ENCODE results near the gene ERGIC1.
"Not testable (repeated sequence)": the region's sequence is repeated elsewhere in the genome, so short reads cannot be mapped to it uniquely, and the experiment has no call there.

The ERGIC1 gene

DNA sequence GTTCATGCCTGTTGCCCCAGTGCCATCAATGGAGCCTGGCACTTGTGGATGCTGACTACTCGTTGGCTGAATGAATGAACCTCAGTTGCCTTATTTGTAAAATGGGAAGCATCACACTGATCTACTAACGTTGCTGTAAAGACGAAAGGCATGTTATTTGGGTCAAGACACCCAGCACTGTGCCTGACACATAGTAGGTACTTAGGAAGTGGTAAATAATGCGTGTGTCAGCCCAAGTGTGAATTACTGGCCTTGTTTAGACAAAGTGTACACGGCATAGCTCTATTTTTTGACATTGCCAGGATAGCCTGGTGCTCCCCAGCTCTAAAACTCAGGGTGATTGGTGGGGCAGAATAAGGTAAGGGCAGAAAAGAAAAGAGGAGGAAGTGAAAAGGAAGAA is 27.4 kb downstream of the ERGIC1 start:
- H3K4me1 ChIP-seq (ENCODE audit: insufficient read depth, low read length), result peaks cover 4% of the 10 kb centered on the region; the same call in 1 of the 2 replicates
- H3K36me3 ChIP-seq (ENCODE audit: insufficient read depth, low read depth, low read length), result 0 out of 2 replicates have a peak, but pooled peaks cover 6% of the 10 kb centered on the region
- no peak overlapping the region for H3K4me3 ChIP-seq (ENCODE audit: low read length)
- no peaks in the 10 kb centered on the region for H3K27me3 ChIP-seq (ENCODE audit: insufficient read depth, low read length)
- no peaks in the 10 kb centered on the region for H3K9me3 ChIP-seq (ENCODE audit: insufficient read depth, low read depth, low read length)
- no peak overlapping the region for H3K9ac ChIP-seq (ENCODE audit: low read depth, low read length)
- H3K27ac ChIP-seq (ENCODE audit: low read length), result no peak overlapping the region

DNA sequence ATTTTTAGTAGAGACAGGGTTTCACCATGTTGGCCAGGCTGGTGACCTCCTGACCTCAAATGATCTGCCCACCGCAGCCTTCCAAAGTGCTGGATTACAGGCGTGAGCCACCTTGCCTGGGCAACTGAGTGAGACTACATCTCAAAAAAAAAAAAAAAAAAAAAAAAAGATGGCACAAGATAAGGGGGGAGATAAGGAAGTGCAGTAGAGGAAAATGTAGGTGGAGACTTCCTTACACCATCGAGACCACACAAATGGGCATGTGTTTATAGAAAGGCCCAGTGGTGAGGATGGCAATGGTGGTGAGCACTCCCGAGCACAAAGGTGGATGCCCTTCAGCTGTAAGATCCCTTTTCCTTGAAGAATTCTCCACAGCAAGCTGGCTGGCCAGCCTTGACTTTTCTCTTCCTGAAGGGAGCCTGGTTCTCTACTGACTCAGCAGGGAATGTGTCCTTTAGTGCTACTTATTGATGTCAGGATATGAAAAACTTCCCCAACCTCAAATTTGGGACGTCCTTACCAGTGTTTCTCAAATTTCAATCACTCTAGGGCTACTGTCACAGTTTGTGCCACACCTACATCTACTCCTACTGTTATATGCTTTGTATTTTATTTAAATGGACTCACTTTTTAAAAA is 28.2 kb downstream of the ERGIC1 start:
- H3K36me3 ChIP-seq (ENCODE audit: insufficient read depth, low read depth, low read length), result 0 out of 2 replicates have a peak, but pooled peaks cover 3% of the 10 kb centered on the region
- H3K27me3 ChIP-seq (ENCODE audit: insufficient read depth, low read length), result no peaks in the 10 kb centered on the region
- H3K4me1 ChIP-seq (ENCODE audit: insufficient read depth, low read length), result peaks cover 10% of the 10 kb centered on the region; the same call in 1 of the 2 replicates
- H3K27ac ChIP-seq (ENCODE audit: low read length), result no peak overlapping the region
- no peak overlapping the region for H3K4me3 ChIP-seq (ENCODE audit: low read length)
- H3K9me3 ChIP-seq (ENCODE audit: insufficient read depth, low read depth, low read length), result no peaks in the 10 kb centered on the region
- no peak overlapping the region for H3K9ac ChIP-seq (ENCODE audit: low read depth, low read length)

DNA sequence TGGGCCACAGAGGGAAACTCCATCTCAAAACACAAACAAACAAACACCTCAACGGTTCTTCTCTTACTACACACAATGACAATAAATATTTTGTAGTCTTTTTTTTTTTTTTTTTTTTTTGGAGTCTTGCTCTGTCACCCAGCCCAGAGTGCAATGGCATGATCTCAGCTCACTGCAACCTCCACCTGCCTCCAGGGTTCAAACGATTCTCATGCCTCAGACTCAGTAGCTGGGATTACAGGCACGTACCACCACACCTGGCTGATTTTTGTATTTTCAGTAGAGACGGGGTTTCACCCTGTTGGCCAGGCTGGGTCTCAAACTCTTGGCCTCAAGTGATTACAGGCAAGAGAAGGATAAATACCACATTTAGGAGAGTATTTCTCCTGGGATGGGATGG is 30.1 kb downstream of the ERGIC1 start:
- not testable (repeated sequence) for H3K9ac ChIP-seq (ENCODE audit: low read depth, low read length); H3K27me3 ChIP-seq (ENCODE audit: insufficient read depth, low read length); H3K36me3 ChIP-seq (ENCODE audit: insufficient read depth, low read depth, low read length); H3K27ac ChIP-seq (ENCODE audit: low read length); H3K9me3 ChIP-seq (ENCODE audit: insufficient read depth, low read depth, low read length); H3K4me3 ChIP-seq (ENCODE audit: low read length)
- peaks cover 28% of the 10 kb centered on the region for H3K4me1 ChIP-seq (ENCODE audit: insufficient read depth, low read length)

DNA sequence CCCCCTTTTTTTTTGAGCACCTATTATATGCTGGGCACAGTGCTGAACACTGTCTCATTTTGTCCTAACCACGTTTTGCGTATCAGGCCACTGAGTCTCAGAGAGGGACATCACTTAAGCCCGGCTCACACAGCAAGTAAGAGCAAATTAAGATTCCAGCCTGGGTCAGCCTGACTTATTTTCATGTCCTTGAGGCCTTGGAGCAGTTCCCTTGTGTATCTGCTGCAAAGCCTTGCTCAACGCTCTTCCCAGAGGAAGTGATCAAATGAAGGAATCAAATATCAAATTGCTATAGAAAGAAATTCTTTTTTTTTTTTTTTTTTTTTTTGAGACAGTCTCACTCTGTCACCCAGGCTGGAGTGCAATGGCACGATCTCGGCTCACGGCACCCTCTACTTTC is 30.7 kb downstream of the ERGIC1 start:
- no peaks in the 10 kb centered on the region for H3K36me3 ChIP-seq (ENCODE audit: insufficient read depth, low read depth, low read length)
- peaks cover 29% of the 10 kb centered on the region for H3K4me1 ChIP-seq (ENCODE audit: insufficient read depth, low read length)
- no peak overlapping the region for H3K4me3 ChIP-seq (ENCODE audit: low read length)
- H3K27me3 ChIP-seq (ENCODE audit: insufficient read depth, low read length), result no peaks in the 10 kb centered on the region
- no peak overlapping the region for H3K27ac ChIP-seq (ENCODE audit: low read length)
- no peaks in the 10 kb centered on the region for H3K9me3 ChIP-seq (ENCODE audit: insufficient read depth, low read depth, low read length)
- no peak overlapping the region for H3K9ac ChIP-seq (ENCODE audit: low read depth, low read length)

DNA sequence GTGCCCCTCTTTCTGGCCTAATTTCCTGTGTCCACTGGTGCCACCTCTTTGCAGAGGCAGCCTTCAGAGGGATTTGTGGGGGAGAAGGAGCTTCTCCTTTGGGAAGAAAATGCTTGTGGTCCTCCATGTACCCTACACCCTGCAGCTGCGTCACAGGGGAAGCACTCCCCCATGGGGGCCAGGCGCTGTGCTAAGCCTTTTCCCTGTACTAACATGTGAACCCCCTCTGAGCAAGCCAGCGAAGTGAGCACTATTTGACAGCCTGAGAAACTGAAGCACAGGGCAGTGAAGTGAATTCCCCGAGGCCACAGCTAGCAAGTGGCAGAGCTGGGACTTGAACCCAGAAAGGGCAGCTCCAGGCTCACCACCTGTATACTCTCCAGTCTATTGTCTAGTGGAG is 32.3 kb downstream of the ERGIC1 start:
- peaks cover 38% of the 10 kb centered on the region for H3K4me1 ChIP-seq (ENCODE audit: insufficient read depth, low read length)
- 0 out of 2 replicates have a peak overlapping the region, but pooled peaks have one; percentile 17 for H3K9ac ChIP-seq (ENCODE audit: low read depth, low read length)
- no peak overlapping the region for H3K27ac ChIP-seq (ENCODE audit: low read length)
- no peaks in the 10 kb centered on the region for H3K36me3 ChIP-seq (ENCODE audit: insufficient read depth, low read depth, low read length)
- H3K4me3 ChIP-seq (ENCODE audit: low read length), result no peak overlapping the region
- H3K9me3 ChIP-seq (ENCODE audit: insufficient read depth, low read depth, low read length), result no peaks in the 10 kb centered on the region
- H3K27me3 ChIP-seq (ENCODE audit: insufficient read depth, low read length), result no peaks in the 10 kb centered on the region

DNA sequence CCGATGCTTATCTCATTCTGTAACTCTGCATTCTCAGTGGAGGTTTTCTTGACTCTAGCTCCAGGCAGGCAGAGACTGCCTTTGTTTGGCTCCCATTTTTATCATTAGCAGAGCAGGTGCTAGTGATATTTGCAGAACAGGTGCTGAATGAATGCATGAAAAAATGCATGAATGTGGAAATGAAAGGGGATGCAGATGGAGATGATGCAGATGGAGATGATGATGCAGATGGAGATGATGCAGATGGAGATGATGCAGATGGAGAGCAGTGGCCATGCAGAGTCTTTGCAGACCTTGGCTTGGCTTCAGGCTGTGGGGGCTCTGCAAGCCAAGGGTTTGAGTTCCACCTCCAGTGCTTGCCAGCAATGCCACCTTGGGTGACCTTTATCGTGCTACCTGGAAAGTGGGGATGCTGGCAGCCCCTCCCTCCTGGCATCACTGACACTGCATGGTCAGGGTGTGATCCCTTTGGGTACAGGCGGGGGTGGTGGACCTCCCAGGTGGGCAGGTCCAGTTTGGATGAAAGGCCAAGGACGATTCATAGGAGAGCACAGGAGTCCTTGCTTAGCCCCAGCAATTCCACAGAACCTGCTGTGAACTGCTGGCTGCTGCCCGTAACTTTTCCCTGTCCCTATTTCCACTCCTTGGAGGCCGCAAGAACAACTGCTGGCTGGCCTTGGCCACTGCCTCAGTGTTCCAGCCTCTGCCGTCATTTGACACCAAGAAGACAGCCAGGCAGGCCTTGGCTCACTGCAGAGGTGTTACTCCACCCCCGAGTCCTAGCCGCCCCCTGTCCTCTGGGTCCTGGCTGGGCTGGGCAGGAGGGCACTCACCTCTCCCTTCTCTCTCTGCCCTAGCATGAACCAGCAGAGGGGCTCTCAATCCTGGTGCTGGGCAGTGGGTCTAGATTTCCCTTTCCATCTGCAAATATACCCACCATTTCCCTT is 33.0 kb downstream of the ERGIC1 start:
- peak overlapping the region; percentile 0; the same call in 1 of the 2 replicates for H3K4me3 ChIP-seq (ENCODE audit: low read length)
- no peaks in the 10 kb centered on the region for H3K36me3 ChIP-seq (ENCODE audit: insufficient read depth, low read depth, low read length)
- H3K9ac ChIP-seq (ENCODE audit: low read depth, low read length), result no peak overlapping the region
- H3K9me3 ChIP-seq (ENCODE audit: insufficient read depth, low read depth, low read length), result no peaks in the 10 kb centered on the region
- no peaks in the 10 kb centered on the region for H3K27me3 ChIP-seq (ENCODE audit: insufficient read depth, low read length)
- no peak overlapping the region for H3K27ac ChIP-seq (ENCODE audit: low read length)
- H3K4me1 ChIP-seq (ENCODE audit: insufficient read depth, low read length), result peaks cover 42% of the 10 kb centered on the region

DNA sequence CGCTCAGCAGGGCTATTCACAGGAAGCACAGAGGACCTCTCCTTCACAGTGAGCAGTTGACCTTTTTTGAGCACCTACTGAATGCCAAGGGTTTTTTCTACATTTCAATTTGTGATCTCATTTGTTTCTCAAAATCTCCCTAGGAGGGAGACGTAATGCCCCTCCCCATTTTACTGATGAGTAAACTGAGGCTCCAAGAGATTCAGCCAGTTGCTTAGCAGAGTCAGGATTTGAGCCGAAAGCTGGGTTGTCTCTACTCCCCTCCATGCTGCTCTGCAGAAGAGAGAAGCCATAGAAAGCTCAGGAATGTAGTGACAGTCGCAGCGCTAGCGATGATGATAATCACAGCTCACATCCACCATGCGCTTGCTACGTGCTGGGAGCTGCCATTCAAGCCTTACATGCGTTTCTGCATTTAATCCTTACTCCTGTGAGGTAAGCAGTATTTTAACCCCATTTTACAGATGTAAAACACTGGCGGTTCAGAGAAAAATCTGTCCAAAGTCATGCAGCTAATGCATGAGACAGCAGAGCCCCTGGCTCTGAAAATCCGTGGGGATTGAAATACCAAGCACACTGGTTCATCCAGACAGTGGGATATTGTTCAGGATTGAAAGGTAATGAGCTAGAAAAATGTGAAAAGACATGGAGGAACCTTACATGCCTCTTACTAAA is 33.8 kb downstream of the ERGIC1 start:
- H3K36me3 ChIP-seq (ENCODE audit: insufficient read depth, low read depth, low read length), result no peaks in the 10 kb centered on the region
- H3K4me1 ChIP-seq (ENCODE audit: insufficient read depth, low read length), result peaks cover 45% of the 10 kb centered on the region
- no peak overlapping the region for H3K4me3 ChIP-seq (ENCODE audit: low read length)
- H3K9me3 ChIP-seq (ENCODE audit: insufficient read depth, low read depth, low read length), result no peaks in the 10 kb centered on the region
- H3K27me3 ChIP-seq (ENCODE audit: insufficient read depth, low read length), result no peaks in the 10 kb centered on the region
- no peak overlapping the region for H3K9ac ChIP-seq (ENCODE audit: low read depth, low read length)
- H3K27ac ChIP-seq (ENCODE audit: low read length), result no peak overlapping the region

DNA sequence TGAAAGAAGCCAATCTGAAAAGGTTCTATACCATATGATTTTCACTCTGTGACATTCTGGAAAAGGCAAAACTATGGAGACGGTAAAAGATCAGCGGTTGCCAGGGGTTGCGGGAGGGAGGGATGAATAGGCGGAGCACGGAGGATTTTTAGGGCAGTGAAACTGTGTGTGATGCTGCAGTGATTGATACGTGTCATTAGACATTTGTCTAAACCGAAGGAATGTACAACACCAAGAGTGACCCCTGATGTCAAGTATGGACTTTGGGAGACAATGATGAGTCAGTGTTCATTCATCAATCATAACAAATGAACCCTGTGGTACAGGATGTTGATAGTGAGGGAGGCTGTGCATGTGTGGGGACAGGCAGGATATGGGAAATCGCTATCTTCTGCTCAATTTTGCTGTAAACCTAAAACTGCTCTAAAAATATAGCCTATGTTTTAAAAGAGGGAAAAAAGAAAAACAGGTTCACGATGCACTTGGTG is 34.4 kb downstream of the ERGIC1 start:
- H3K9ac ChIP-seq (ENCODE audit: low read depth, low read length), result no peak overlapping the region
- no peak overlapping the region for H3K4me3 ChIP-seq (ENCODE audit: low read length)
- peaks cover 45% of the 10 kb centered on the region for H3K4me1 ChIP-seq (ENCODE audit: insufficient read depth, low read length)

DNA sequence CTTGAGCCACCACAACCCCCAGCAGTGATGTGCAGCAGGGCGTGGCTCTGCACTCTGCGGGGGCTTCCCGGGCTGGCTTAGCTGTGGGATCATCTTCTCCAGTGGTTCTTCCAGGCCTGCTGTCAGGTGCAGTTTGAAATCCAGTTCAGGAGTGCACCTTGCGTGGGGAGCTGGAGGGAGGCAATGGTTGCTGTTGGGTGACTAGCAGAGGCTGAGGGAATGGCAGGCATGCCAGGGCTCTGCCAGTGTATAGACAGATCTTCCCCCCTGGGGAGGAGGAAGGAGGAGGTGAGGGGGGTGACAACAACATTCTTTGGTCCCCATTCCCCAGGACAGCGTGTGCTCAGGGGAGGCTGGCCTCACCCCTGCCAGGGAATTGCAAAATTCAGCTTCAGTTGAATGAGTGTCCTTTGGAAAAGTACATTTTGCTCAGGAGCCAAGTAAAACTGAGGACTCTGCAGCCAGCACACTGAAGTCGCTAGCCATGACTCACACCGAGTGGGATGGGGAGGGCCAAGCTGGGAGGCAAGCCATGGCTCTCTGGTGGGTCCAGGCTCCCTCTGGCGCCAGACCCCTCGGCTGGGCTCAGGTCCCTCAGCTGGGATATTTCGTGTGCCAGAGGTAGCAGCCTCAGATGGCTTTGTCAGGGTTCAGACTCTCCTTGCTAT is 35.0 kb downstream of the ERGIC1 start:
- H3K27me3 ChIP-seq (ENCODE audit: insufficient read depth, low read length), result no peaks in the 10 kb centered on the region
- H3K4me1 ChIP-seq (ENCODE audit: insufficient read depth, low read length), result peaks cover 45% of the 10 kb centered on the region
- no peaks in the 10 kb centered on the region for H3K36me3 ChIP-seq (ENCODE audit: insufficient read depth, low read depth, low read length)
- H3K9me3 ChIP-seq (ENCODE audit: insufficient read depth, low read depth, low read length), result no peaks in the 10 kb centered on the region
- H3K27ac ChIP-seq (ENCODE audit: low read length), result no peak overlapping the region
- H3K9ac ChIP-seq (ENCODE audit: low read depth, low read length), result no peak overlapping the region
- H3K4me3 ChIP-seq (ENCODE audit: low read length), result no peak overlapping the region

More for the DNA sequence above, 34.4 kb downstream of the ERGIC1 start:
- H3K36me3 ChIP-seq (ENCODE audit: insufficient read depth, low read depth, low read length), result no peaks in the 10 kb centered on the region
- no peaks in the 10 kb centered on the region for H3K9me3 ChIP-seq (ENCODE audit: insufficient read depth, low read depth, low read length)
- no peaks in the 10 kb centered on the region for H3K27me3 ChIP-seq (ENCODE audit: insufficient read depth, low read length)
- no peak overlapping the region for H3K27ac ChIP-seq (ENCODE audit: low read length)

DNA sequence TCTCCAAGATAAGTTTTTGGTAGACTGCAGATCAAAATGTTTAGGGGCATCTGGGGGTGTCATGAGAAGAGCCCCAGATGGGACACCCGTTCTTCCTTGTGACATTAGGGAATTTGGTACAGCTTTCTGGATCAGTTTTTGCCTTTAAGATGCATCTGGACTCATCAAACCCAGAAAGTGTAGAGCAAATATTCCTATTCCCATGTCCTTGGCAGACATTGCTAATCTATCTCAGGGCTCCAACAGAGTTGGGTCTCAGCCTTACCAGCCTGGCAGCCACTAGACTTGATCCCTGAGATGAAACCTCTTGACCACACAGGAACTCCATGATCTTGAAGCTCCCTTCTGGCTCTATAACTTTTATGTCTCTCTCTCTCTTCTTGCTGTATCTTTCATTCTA is 35.6 kb downstream of the ERGIC1 start:
- Histone ChIP-seq H3K27ac (ENCODE audit: low read length) (no peak overlapping the region), H3K36me3 (ENCODE audit: insufficient read depth, low read depth, low read length) (no peaks in the 10 kb centered on the region), H3K9ac (ENCODE audit: low read depth, low read length) (no peak overlapping the region), H3K27me3 (ENCODE audit: insufficient read depth, low read length) (no peaks in the 10 kb centered on the region), H3K4me1 (ENCODE audit: insufficient read depth, low read length) (peaks cover 45% of the 10 kb centered on the region), H3K9me3 (ENCODE audit: insufficient read depth, low read depth, low read length) (no peaks in the 10 kb centered on the region), H3K4me3 (ENCODE audit: low read length) (no peak overlapping the region)

DNA sequence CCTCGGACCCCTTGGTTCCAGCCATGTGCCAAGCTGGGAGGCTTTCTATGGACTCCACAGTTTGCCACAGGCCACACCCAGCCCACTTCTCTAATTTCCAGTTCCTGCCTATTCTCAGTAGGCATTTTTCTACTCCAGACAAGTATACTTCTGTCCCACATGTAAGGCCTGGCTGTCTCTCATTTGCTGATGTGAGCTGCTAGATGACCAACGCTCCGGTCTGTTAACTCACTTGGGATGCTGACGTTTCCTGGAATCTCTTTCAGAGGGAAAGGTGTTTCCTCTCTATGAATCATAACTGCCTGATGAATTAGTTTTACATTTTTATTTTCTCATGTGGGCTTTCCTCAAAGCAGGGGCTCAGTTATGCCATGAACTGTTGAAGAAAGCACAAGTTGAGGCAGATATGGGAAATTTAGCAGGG is 36.3 kb downstream of the ERGIC1 start:
- no peak overlapping the region for H3K9ac ChIP-seq (ENCODE audit: low read depth, low read length)
- H3K36me3 ChIP-seq (ENCODE audit: insufficient read depth, low read depth, low read length), result no peaks in the 10 kb centered on the region
- no peak overlapping the region for H3K4me3 ChIP-seq (ENCODE audit: low read length)
- H3K27me3 ChIP-seq (ENCODE audit: insufficient read depth, low read length), result no peaks in the 10 kb centered on the region
- no peaks in the 10 kb centered on the region for H3K9me3 ChIP-seq (ENCODE audit: insufficient read depth, low read depth, low read length)
- H3K27ac ChIP-seq (ENCODE audit: low read length), result no peak overlapping the region
- peaks cover 45% of the 10 kb centered on the region for H3K4me1 ChIP-seq (ENCODE audit: insufficient read depth, low read length)
